ENCODE results near the gene OLIG1. TPM values are rescaled to one million over a fixed set of nuclear protein-coding genes. Genes with fewer than 3 reads are reported as not detected.

The OLIG1 gene
- total and polyA plus RNA-seq, 4 experiments from 2014 or later, result not detected

DNA sequence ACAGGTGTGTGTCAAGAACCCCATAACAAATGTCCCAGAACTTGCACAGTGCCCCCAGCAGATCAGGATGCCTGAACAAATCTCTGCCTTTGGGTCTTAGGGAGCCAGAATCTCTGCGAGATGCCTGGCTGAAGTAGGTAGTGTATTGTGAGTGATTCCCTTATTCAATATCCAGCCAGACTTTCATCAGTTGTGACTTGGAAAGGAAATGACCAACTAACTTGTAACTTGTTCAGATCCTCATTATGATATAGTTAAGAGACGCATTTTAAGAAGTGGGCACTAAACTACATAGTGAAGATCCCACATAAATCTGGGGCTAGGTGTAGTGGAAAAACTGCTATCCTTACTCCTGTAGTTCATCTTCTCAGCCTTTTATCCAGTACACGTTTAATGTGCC, 32.4 kb upstream of the OLIG1 start:
- Histone ChIP-seq H3K4me1 (ENCODE audit: insufficient read depth, low read length) (peaks cover 11% of the 10 kb centered on the region), H3K36me3 (ENCODE audit: insufficient read depth, low read length) (no peaks in the 10 kb centered on the region), H3K27ac (ENCODE audit: low read depth, low read length) (no peak overlapping the region), H3K27me3 (ENCODE audit: insufficient read depth, low read length) (peaks cover 2% of the 10 kb centered on the region), H3K9me3 (ENCODE audit: control insufficient read depth in 1 of 2, low read length in 2 of 2) (no peaks in the 10 kb centered on the region), H3K4me3 (ENCODE audit: low read length in 2 of 2) (no peak overlapping the region)
- H3K27me3 Mint-ChIP-seq, result peaks cover 12 to 13% of the 10 kb centered on the region in 2 donors
- intact Hi-C loops (cut with micrococcal nuclease), result no loop called here
- peak overlapping the region in 1 of 7 donors; percentile 3 for H3K27ac Mint-ChIP-seq
- no peaks in the 10 kb centered on the region for H3K36me3 Mint-ChIP-seq
- no peaks in the 10 kb centered on the region for H3K9me3 Mint-ChIP-seq
- no peak for DNase-seq
- ChIA-PET POLR2A (ENCODE audit: partially characterized antibody) (no interaction called here), CTCF (ENCODE audit: partially characterized antibody) (no interaction called here)
- peaks cover 9 to 18% (median 9%) of the 10 kb centered on the region in 4 donors for H3K4me1 Mint-ChIP-seq
- H3K4me3 Mint-ChIP-seq, result no peak overlapping the region

DNA sequence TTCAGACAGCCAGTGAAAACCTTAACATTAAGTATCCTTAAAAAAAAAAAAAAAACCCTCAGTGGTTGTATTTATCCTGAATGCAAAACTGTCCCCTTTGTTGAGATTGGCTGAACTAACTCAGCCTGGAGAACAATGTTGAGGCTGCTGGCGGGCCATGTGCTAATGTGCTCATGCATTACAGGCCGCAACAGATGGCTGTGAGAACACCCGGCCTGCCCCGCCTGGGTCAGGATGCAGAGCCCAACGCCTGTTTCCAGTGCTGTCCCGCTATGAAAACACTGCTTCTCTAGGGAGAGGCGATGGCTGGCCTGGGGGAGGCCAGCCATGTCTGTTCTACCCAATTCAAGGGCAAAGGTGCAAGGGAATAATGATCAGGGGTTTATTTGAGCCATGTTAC, 30.4 kb upstream of the OLIG1 start:
- Histone ChIP-seq H3K36me3 (ENCODE audit: insufficient read depth, low read length) (no peaks in the 10 kb centered on the region), H3K27ac (ENCODE audit: low read depth, low read length) (no peak overlapping the region), H3K27me3 (ENCODE audit: insufficient read depth, low read length) (peaks cover 4% of the 10 kb centered on the region), H3K9me3 (ENCODE audit: control insufficient read depth in 1 of 2, low read length in 2 of 2) (no peaks in the 10 kb centered on the region), H3K4me3 (ENCODE audit: low read length in 2 of 2) (no peak overlapping the region), H3K4me1 (ENCODE audit: insufficient read depth, low read length) (peaks cover 11% of the 10 kb centered on the region)
- ChIA-PET CTCF (ENCODE audit: partially characterized antibody) (no interaction called here), POLR2A (ENCODE audit: partially characterized antibody) (no interaction called here)
- Mint-ChIP-seq H3K36me3 (no peaks in the 10 kb centered on the region), H3K4me1 (peaks cover 9 to 18% (median 9%) of the 10 kb centered on the region in 4 donors), H3K4me3 (no peak overlapping the region), H3K27ac (no peak overlapping the region), H3K9me3 (peaks cover 0 to 2% (median 0%) of the 10 kb centered on the region in 8 donors), H3K27me3 (peaks cover 15 to 21% of the 10 kb centered on the region in 2 donors)
- no peak for DNase-seq
- intact Hi-C loops (cut with micrococcal nuclease), result no loop called here

- no peak overlapping the region for H3K27ac Mint-ChIP-seq
- H3K27me3 Mint-ChIP-seq, result peaks cover 17 to 21% of the 10 kb centered on the region in 2 donors
- intact Hi-C loops (cut with micrococcal nuclease), result no loop called here
- DNase-seq, result no peak
- peaks cover 0 to 2% (median 0%) of the 10 kb centered on the region in 8 donors for H3K9me3 Mint-ChIP-seq
- Histone ChIP-seq H3K4me1 (ENCODE audit: insufficient read depth, low read length) (peaks cover 11% of the 10 kb centered on the region), H3K27ac (ENCODE audit: low read depth, low read length) (no peak overlapping the region), H3K36me3 (ENCODE audit: insufficient read depth, low read length) (no peaks in the 10 kb centered on the region), H3K4me3 (ENCODE audit: low read length in 2 of 2) (no peak overlapping the region), H3K27me3 (ENCODE audit: insufficient read depth, low read length) (peaks cover 4% of the 10 kb centered on the region), H3K9me3 (ENCODE audit: control insufficient read depth in 1 of 2, low read length in 2 of 2) (no peaks in the 10 kb centered on the region)
- CTCF ChIA-PET (ENCODE audit: partially characterized antibody), result no interaction called here
- POLR2A ChIA-PET (ENCODE audit: partially characterized antibody), result no interaction called here
- H3K4me1 Mint-ChIP-seq, result peaks cover 9 to 18% (median 9%) of the 10 kb centered on the region in 4 donors
- no peak overlapping the region for H3K4me3 Mint-ChIP-seq
- H3K36me3 Mint-ChIP-seq, result no peaks in the 10 kb centered on the region
These were observed 29.7 kb upstream of the OLIG1 start for GRCh38 chr21:33040215-33040614.

GRCh38 chr21:33041981-33042380, 28.0 kb upstream of the OLIG1 start:
- Histone ChIP-seq H3K4me3 (ENCODE audit: low read length in 2 of 2) (no peak overlapping the region), H3K27me3 (ENCODE audit: insufficient read depth, low read length) (peaks cover 4% of the 10 kb centered on the region), H3K27ac (ENCODE audit: low read depth, low read length) (no peak overlapping the region), H3K4me1 (ENCODE audit: insufficient read depth, low read length) (peaks cover under 1% of the 10 kb centered on the region), H3K9me3 (ENCODE audit: control insufficient read depth in 1 of 2, low read length in 2 of 2) (no peaks in the 10 kb centered on the region), H3K36me3 (ENCODE audit: insufficient read depth, low read length) (no peaks in the 10 kb centered on the region)
- Mint-ChIP-seq H3K27ac (no peak overlapping the region), H3K27me3 (peaks cover 25% of the 10 kb centered on the region in 2 donors), H3K4me3 (no peak overlapping the region), H3K9me3 (peaks cover 0 to 2% (median 0%) of the 10 kb centered on the region in 8 donors), H3K36me3 (no peaks in the 10 kb centered on the region), H3K4me1 (peaks cover under 1 to 8% (median 1%) of the 10 kb centered on the region in 4 donors)
- no peak for DNase-seq
- ChIA-PET POLR2A (ENCODE audit: partially characterized antibody) (no interaction called here), CTCF (ENCODE audit: partially characterized antibody) (no interaction called here)
- intact Hi-C loops (cut with micrococcal nuclease), result no loop called here

DNA sequence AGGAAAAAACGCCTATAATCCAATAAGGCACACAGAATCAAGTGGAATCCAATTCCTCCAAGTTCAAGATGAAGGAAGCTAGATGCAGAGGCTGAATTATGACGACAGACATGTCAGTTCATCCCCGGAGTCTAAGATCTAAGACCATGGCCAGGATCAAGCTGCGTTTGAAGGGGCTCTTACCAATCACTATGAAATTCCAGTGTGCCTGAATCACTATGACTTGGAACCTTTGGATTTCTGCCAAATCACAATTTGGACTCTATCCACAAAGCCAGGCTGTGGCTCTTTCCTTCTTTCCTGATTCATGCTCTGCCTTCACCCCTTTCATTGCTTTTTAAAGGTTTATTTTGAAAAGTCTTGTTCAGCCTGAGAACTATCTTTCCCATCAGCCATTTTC, 27.1 kb upstream of the OLIG1 start:
- intact Hi-C loops (cut with micrococcal nuclease), result no loop called here
- Mint-ChIP-seq H3K4me3 (no peak overlapping the region), H3K27me3 (peaks cover 25 to 32% of the 10 kb centered on the region in 2 donors), H3K27ac (no peak overlapping the region), H3K4me1 (no peaks in the 10 kb centered on the region), H3K9me3 (peaks cover 0 to 2% (median 0%) of the 10 kb centered on the region in 8 donors), H3K36me3 (no peaks in the 10 kb centered on the region)
- Histone ChIP-seq H3K4me1 (ENCODE audit: insufficient read depth, low read length) (no peaks in the 10 kb centered on the region), H3K4me3 (ENCODE audit: low read length in 2 of 2) (no peak overlapping the region), H3K9me3 (ENCODE audit: control insufficient read depth in 1 of 2, low read length in 2 of 2) (no peaks in the 10 kb centered on the region), H3K27me3 (ENCODE audit: insufficient read depth, low read length) (peaks cover 5% of the 10 kb centered on the region), H3K36me3 (ENCODE audit: insufficient read depth, low read length) (no peaks in the 10 kb centered on the region), H3K27ac (ENCODE audit: low read depth, low read length) (no peak overlapping the region)
- no peak for DNase-seq
- ChIA-PET CTCF (ENCODE audit: partially characterized antibody) (no interaction called here), POLR2A (ENCODE audit: partially characterized antibody) (no interaction called here)

GRCh38 chr21:33046455-33046854, 23.5 kb upstream of the OLIG1 start:
- no peak for DNase-seq
- H3K27ac ChIP-seq (ENCODE audit: low read depth, low read length), result no peak overlapping the region
- no peaks in the 10 kb centered on the region for H3K36me3 ChIP-seq (ENCODE audit: insufficient read depth, low read length)
- ChIA-PET POLR2A (ENCODE audit: partially characterized antibody) (no interaction called here), CTCF (ENCODE audit: partially characterized antibody) (no interaction called here)
- no peak overlapping the region for H3K4me3 Mint-ChIP-seq
- H3K27me3 Mint-ChIP-seq, result peaks cover 27 to 42% of the 10 kb centered on the region in 2 donors
- peaks cover 9% of the 10 kb centered on the region for H3K27me3 ChIP-seq (ENCODE audit: insufficient read depth, low read length)
- H3K4me1 ChIP-seq (ENCODE audit: insufficient read depth, low read length), result no peaks in the 10 kb centered on the region
- no peak overlapping the region for H3K4me3 ChIP-seq (ENCODE audit: low read length in 2 of 2)
- H3K9me3 ChIP-seq (ENCODE audit: control insufficient read depth in 1 of 2, low read length in 2 of 2), result no peaks in the 10 kb centered on the region
- no peaks in the 10 kb centered on the region for H3K36me3 Mint-ChIP-seq
- intact Hi-C loops (cut with micrococcal nuclease), result no loop called here
- H3K27ac Mint-ChIP-seq, result no peak overlapping the region
- peaks cover 0 to 2% (median 0%) of the 10 kb centered on the region in 8 donors for H3K9me3 Mint-ChIP-seq
- no peaks in the 10 kb centered on the region for H3K4me1 Mint-ChIP-seq

DNA sequence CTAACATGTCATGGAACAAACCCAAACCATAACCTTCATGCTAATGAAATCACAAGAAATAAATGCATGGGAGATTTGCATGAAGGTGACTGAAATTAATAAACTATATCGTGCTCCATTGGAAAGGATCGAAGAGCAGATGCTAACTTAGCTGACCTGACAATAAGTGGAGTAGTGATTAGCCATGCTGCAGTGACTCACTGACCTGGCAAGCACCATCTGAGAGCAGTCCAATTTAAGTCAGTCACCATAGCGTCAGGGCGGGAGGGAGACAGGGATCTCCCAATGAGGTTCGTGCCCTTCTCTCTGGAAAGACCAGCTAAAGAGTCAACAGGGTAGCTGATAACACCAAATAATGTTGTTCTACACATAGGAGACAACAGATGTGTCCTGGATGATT, 22.7 kb upstream of the OLIG1 start:
- no peaks in the 10 kb centered on the region for H3K9me3 ChIP-seq (ENCODE audit: control insufficient read depth in 1 of 2, low read length in 2 of 2)
- no peaks in the 10 kb centered on the region for H3K4me1 ChIP-seq (ENCODE audit: insufficient read depth, low read length)
- no peak for DNase-seq
- no peak overlapping the region for H3K4me3 Mint-ChIP-seq
- H3K27ac Mint-ChIP-seq, result no peak overlapping the region
- no peaks in the 10 kb centered on the region for H3K36me3 Mint-ChIP-seq
- POLR2A ChIA-PET (ENCODE audit: partially characterized antibody), result no interaction called here
- H3K4me1 Mint-ChIP-seq, result no peaks in the 10 kb centered on the region
- H3K36me3 ChIP-seq (ENCODE audit: insufficient read depth, low read length), result no peaks in the 10 kb centered on the region
- peaks cover 0 to 2% (median 0%) of the 10 kb centered on the region in 8 donors for H3K9me3 Mint-ChIP-seq
- H3K27ac ChIP-seq (ENCODE audit: low read depth, low read length), result no peak overlapping the region
- H3K27me3 Mint-ChIP-seq, result peaks cover 24 to 43% of the 10 kb centered on the region in 2 donors
- CTCF ChIA-PET (ENCODE audit: partially characterized antibody), result no interaction called here
- H3K4me3 ChIP-seq (ENCODE audit: low read length in 2 of 2), result no peak overlapping the region
- intact Hi-C loops (cut with micrococcal nuclease), result no loop called here
- H3K27me3 ChIP-seq (ENCODE audit: insufficient read depth, low read length), result peaks cover 9% of the 10 kb centered on the region

GRCh38 chr21:33051925-33052324, 18.0 kb upstream of the OLIG1 start:
- Mint-ChIP-seq H3K4me1 (no peaks in the 10 kb centered on the region), H3K27me3 (peaks cover 16 to 30% of the 10 kb centered on the region in 2 donors), H3K4me3 (no peak overlapping the region), H3K36me3 (no peaks in the 10 kb centered on the region), H3K9me3 (no peaks in the 10 kb centered on the region), H3K27ac (no peak overlapping the region)
- CTCF ChIA-PET (ENCODE audit: partially characterized antibody), result no interaction called here
- H3K9me3 ChIP-seq (ENCODE audit: control insufficient read depth in 1 of 2, low read length in 2 of 2), result no peaks in the 10 kb centered on the region
- peaks cover 5% of the 10 kb centered on the region for H3K27me3 ChIP-seq (ENCODE audit: insufficient read depth, low read length)
- H3K4me3 ChIP-seq (ENCODE audit: low read length in 2 of 2), result no peak overlapping the region
- H3K4me1 ChIP-seq (ENCODE audit: insufficient read depth, low read length), result no peaks in the 10 kb centered on the region
- intact Hi-C loops (cut with micrococcal nuclease), result no loop called here
- no peak for DNase-seq
- no peaks in the 10 kb centered on the region for H3K36me3 ChIP-seq (ENCODE audit: insufficient read depth, low read length)
- H3K27ac ChIP-seq (ENCODE audit: low read depth, low read length), result no peak overlapping the region
- POLR2A ChIA-PET (ENCODE audit: partially characterized antibody), result no interaction called here
